GM12874 (cell line): ENCODE measurements around the gene F8.

Experiments
- CTCF ChIP-seq: IDR thresholded peaks from 2 replicates; pipeline ENCODE4 v1.5.1; 2011; ENCODE audit warnings: low read depth, mild to moderate bottlenecking, control low read depth, low read length, moderate library complexity; ENCODE audit not compliant: insufficient read depth

The F8 gene

GRCh38 chrX:154822029-154822428 lies 200.5 kb downstream of the F8 start:
- TF ChIP-seq CTCF: no peak

- no peak for TF ChIP-seq CTCF
Observed at GRCh38 chrX:154821523-154821922, 201.0 kb downstream of the F8 start.

- no peak for TF ChIP-seq CTCF
Observed at GRCh38 chrX:154819771-154820341, 202.7 kb downstream of the F8 start.

GRCh38 chrX:154818916-154819770 lies 203.4 kb downstream of the F8 start:
- TF ChIP-seq CTCF: no peak

- no peak for TF ChIP-seq CTCF
Observed at GRCh38 chrX:154815274-154815818, 207.2 kb downstream of the F8 start.

- TF ChIP-seq CTCF: no peak
Observed at GRCh38 chrX:154813801-154814200, 208.7 kb downstream of the F8 start.

GRCh38 chrX:154812341-154813101 lies 210.0 kb downstream of the F8 start:
- TF ChIP-seq CTCF: no peak
